Measurements from ENCODE around the gene TIMM22.
A peak's percentile ranks its signal among the peaks of the same experiment; 100 is the strongest.
"Not testable (repeated sequence)": the region's sequence is repeated elsewhere in the genome, so short reads cannot be mapped to it uniquely, and the experiment has no call there.

TIMM22 gene

GRCh38 chr17:996554-997344 lies at the start of gene TIMM22:
TSS of gene TIMM22 (plus strand) at chr17:997129. CDS start at chr17:997143, 14 bp downstream.
- DNase-seq (ENCODE audit: low read depth): peak; percentile 83

GRCh38 chr17:948284-948852 lies 48.6 kb upstream of the TIMM22 start:
- no peak for DNase-seq (ENCODE audit: low read depth)

- DNase-seq (ENCODE audit: low read depth): no peak
These were observed 47.2 kb upstream of the TIMM22 start for GRCh38 chr17:949623-950303.

DNA sequence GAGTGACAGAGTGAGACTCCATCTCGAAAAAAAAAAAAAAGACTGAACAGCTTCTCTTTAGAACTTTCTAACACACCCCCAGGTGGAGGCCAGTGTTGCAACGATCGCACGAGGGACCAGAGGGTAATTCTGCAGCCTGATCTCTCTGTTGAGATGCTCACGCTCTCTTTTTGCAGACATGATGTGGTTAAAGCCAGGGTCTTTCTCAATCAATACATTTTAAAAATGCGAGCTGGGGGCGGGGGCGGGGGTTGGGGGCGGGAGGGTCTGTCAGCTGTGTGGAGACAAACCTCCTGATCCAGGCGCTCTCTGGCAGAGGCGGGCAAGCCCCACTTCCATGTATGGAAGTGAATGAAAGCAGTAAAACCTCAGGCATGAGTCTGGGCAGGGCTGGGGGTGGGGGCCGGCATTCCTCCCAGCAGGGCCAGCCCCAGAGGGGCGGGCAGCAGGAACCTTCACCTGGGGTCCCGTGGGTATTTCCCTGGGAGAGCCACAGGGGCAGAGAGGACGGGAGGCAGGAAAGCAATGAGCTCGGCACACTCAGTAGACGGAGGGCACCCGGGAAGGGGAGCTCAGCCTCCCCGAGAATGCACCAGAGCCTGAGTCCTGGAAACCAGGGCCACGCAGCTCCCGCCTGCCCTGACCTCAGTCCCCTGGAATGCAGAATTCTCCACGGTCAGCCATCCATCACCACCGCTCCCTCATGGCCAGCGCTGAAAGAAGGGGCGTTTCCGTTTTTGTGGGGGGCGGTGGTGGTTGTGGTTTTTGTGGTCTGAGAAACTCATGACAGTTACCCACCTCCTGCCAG lies 45.4 kb upstream of the TIMM22 start:
- DNase-seq (ENCODE audit: low read depth): no peak

DNA sequence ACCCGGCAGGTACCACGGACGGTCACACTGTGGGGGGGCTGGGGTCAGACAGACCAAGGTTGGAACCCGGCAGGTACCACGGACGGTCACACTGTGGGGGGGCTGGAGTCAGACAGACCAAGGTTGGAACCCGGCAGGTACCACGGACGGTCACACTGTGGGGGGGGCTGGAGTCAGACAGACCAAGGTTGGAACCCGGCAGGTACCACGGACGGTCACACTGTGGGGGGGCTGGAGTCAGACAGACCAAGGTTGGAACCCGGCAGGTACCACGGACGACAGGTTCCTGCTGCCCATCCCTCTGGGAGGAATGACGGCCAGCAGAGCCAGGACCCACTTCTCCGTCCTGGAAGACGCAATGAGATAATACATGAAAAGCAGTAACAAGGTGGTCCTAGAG lies 44.3 kb upstream of the TIMM22 start:
- not testable (repeated sequence) for DNase-seq (ENCODE audit: low read depth)

DNA sequence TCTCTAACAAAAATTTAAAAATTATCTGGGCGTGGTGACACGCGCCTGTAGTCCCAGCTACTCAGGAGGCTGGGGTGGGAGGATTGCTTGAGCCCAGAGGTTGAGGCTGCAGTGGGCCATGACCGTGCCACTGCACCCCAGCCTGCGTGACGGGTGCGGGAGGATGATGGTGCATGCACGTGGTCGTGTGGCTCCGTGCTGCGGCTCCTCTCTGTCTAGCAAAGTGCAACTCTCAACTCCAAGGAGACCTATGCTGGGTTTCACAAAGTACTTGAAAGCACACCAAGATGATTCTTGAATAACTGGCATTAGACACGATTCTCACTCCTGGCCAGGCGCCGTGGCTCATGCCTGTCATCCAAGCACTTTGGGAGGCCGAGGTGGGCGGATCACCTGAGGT lies 43.2 kb upstream of the TIMM22 start:
- DNase-seq (ENCODE audit: low read depth): no peak

DNA sequence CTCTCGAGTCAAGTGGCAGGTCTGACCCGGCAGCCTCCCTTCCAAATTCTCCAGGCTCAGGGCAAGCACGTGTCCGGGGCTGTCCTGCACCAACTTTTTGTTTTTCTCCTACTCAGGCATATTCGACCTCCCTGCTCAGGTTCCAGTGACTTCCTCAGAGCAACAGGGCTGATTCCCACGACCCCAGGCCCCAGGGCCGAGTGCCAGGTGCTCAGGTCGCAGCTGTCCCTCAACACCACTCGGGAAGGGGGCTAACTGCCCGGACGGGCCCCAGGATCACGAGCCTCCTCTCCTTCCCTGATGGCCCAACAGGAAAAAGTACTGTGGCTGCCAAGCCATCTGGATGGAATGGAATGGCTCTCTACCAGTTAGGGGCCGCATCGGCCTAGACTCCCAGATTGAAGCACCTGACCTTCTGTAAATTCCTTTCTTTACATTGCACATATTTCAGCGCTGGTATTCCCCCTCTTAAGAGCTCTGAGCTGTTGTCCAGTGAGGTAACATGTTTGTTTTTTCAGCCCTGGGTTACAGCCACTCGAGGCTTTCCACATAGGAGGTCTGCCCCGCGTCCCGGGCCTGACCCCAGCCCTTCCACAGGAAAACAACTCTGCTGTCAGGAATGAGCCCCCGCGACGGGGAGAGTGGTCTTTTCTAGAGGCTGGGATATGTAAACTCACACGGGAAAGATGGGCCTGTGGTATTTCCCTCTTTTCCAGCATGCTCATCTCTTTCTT lies 42.3 kb upstream of the TIMM22 start:
- DNase-seq (ENCODE audit: low read depth): no peak

GRCh38 chr17:956905-957304 lies 40.0 kb upstream of the TIMM22 start:
- no peak for DNase-seq (ENCODE audit: low read depth)

- DNase-seq (ENCODE audit: low read depth): no peak
These were observed 39.0 kb upstream of the TIMM22 start for GRCh38 chr17:957856-958421.

DNA sequence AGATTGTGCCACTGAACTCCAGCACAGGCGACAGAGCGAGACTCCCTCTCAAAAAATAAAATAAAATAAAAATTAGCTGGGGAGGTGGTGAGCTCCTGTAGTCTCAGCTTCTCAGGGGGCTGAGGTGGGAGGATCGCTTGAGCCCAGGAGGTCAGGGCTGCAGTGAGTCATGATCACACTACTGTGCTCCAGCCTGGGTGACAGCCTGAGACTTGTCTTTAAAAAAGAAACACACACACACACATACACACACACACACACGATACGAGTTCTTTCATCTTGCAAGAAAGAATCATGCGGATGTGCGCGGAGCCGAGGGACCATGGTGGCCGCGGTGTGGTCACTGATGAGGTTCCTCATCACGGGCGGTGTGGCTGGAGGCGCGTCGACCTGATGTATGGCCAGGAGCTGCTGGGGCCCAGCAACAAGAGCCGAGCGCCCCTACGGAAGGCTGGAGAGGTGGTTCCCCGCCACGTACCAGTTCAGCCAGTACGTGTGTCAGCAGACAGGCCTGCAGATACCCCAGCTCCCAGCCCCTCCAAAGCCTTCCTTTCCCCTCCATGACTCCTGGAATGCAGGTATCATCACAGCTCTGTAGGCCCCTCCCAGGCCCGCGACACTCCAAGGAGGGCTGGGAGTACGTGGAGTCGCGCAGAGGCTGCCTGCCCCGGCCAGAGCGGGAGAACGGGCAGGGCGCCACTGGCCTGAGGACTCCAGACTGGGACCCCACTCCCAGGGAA lies 38.0 kb upstream of the TIMM22 start:
- no peak for DNase-seq (ENCODE audit: low read depth)

- DNase-seq (ENCODE audit: low read depth): no peak
These were observed 34.8 kb upstream of the TIMM22 start for GRCh38 chr17:962166-962565.

- DNase-seq (ENCODE audit: low read depth): no peak
These were observed 34.3 kb upstream of the TIMM22 start for GRCh38 chr17:962670-963069.

GRCh38 chr17:964876-965275 lies 32.1 kb upstream of the TIMM22 start:
- DNase-seq (ENCODE audit: low read depth): no peak

DNA sequence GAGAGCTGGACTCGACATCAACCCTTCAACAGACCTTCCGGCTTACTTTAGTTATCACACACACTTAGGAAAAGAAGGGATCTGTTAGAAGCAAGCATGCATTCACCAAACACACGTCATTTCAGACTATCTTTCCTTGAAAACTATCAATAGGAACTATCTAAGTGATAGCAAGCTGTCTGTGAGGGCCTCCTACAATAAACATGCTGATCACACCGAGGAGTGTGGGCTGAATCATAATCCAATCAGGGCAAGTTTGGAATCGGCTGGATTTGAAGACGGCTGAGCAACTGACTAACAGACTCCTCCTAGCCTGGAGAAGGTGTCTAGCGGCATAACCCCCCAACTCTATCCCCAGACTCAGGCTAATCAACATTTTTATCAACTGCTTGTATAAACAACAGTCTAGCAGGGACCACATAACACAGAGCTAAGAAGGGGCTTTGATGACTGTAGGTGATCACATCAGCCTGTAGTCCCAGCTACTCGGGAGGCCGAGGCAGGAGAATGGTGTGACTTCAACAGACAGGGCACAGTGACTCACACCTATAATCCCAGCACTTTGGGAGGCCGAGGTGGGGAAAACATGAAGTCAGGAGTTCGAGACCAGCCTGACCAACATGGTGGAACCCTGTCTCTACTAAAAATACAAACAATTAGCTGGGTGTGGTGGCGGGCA lies 31.5 kb upstream of the TIMM22 start:
- DNase-seq (ENCODE audit: low read depth): no peak

DNA sequence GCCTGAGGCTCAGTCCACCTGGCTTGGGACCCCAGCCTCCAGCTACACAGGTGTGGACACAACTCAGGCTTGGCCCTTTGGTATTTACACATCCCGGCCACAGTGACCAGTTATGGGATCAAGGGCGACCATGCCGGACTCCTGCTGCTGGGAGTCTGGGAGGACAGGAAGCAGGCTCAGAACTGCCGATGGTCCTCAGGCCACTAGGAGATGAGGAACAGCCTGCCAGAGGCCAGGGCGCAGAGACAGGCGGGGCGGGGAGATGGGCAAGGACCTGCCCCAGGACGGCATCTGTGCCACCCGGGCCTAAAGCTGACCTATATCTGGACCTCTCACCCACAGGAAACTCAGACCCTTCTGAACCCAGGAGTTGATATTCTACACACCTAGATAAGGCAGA lies 29.8 kb upstream of the TIMM22 start:
- no peak for DNase-seq (ENCODE audit: low read depth)

DNA sequence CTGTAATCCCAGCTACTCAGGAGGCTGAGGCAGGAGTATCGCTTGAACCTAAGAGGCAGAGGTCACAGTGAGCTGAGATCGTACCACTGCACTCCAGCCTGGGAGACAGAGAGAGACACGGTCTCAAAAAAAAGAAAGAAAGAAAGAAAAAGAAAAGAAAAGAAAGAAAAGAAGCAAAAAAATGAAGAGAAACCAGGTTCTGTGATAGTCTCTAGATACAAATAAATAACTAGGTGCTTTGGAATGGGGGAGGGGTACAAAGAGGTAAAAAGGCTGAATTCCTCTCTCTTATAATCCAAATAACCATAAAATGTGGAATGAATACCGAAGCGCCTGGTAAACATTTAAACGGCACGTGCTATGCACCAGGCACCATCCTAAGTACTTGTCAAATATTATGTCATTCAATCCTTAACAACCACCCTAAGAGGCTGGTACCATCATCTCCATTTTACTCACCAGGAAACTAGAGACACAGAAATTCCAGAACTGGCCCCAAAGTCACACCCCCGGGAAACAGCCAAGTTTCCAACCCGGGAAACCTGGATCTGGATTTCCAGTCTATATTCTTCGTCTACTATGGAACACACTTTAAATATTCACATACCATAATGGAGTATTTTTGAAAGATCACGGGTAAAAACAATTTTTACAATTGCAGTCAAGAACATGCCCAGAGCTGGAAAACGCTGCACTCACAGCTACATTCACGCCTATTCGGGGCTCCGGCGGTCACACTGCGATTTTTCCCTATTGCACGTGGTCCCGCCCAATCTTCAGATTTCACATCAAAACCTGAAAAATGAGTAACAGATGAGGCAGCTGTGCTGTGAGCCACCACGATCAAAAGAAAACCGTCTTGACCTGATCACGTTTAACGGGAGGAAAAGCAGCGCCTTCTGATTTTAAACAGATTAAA lies 27.9 kb upstream of the TIMM22 start:
- DNase-seq (ENCODE audit: low read depth): no peak

- no peak for DNase-seq (ENCODE audit: low read depth)
These were observed 27.0 kb upstream of the TIMM22 start for GRCh38 chr17:969811-970355.

- DNase-seq (ENCODE audit: low read depth): no peak
These were observed 26.6 kb upstream of the TIMM22 start for GRCh38 chr17:970364-970763.

- not testable (repeated sequence) for DNase-seq (ENCODE audit: low read depth)
These were observed 25.1 kb upstream of the TIMM22 start for GRCh38 chr17:971861-972260.

Data from stimulated activated CD8-positive, alpha-beta memory T cell treated with anti-CD3 and anti-CD28 coated beads, Interleukin-7, amount 100 ng/mL, for 24 hours (primary cell).